HG03025 (cell line): ENCODE results near the gene HDAC9.

Experiments used
- ATAC-seq: cut with Tn5 transposase; IDR thresholded peaks from one replicate; pipeline ENCODE4 v1.9.1; 2021; ENCODE audit warnings: mild to moderate bottlenecking, moderate library complexity; ENCODE audit not compliant: unreplicated experiment, low FRiP score

HDAC9 gene

GRCh38 chr7:18821554-18821953 is 326.0 kb downstream of the HDAC9 start:
- ATAC-seq, result no peak

- no peak for ATAC-seq
Observed at GRCh38 chr7:18824157-18824556, 328.6 kb downstream of the HDAC9 start.

- no peak for ATAC-seq
Observed at GRCh38 chr7:18828260-18828993, 332.9 kb downstream of the HDAC9 start.

- no peak for ATAC-seq
Observed at GRCh38 chr7:18828994-18829857, 333.7 kb downstream of the HDAC9 start.

GRCh38 chr7:18829858-18830285 is 334.3 kb downstream of the HDAC9 start:
- ATAC-seq, result no peak

GRCh38 chr7:18831419-18831818 is 335.9 kb downstream of the HDAC9 start:
- no peak for ATAC-seq

- ATAC-seq, result no peak
Observed at GRCh38 chr7:18831943-18832342, 336.4 kb downstream of the HDAC9 start.

GRCh38 chr7:18834577-18834976 is 339.0 kb downstream of the HDAC9 start:
- no peak for ATAC-seq

GRCh38 chr7:18835001-18835690 is 339.6 kb downstream of the HDAC9 start:
- ATAC-seq, result no peak

GRCh38 chr7:18843979-18844378 is 348.4 kb downstream of the HDAC9 start:
- ATAC-seq, result no peak

GRCh38 chr7:18844735-18845134 is 349.2 kb downstream of the HDAC9 start:
- ATAC-seq, result no peak

GRCh38 chr7:18845700-18846099 is 350.2 kb downstream of the HDAC9 start:
- no peak for ATAC-seq

- no peak for ATAC-seq
Observed at GRCh38 chr7:18846765-18847215, 351.2 kb downstream of the HDAC9 start.

- no peak for ATAC-seq
Observed at GRCh38 chr7:18849130-18849529, 353.6 kb downstream of the HDAC9 start.

GRCh38 chr7:18855796-18856195 is 360.2 kb downstream of the HDAC9 start:
- no peak for ATAC-seq

GRCh38 chr7:18858232-18858631 is 362.7 kb downstream of the HDAC9 start:
- ATAC-seq, result no peak

GRCh38 chr7:18859318-18859717 is 363.8 kb downstream of the HDAC9 start:
- no peak for ATAC-seq

GRCh38 chr7:18860221-18860620 is 364.7 kb downstream of the HDAC9 start:
- ATAC-seq, result no peak

- no peak for ATAC-seq
Observed at GRCh38 chr7:18861514-18862118, 366.1 kb downstream of the HDAC9 start.

GRCh38 chr7:18864967-18865366 is 369.4 kb downstream of the HDAC9 start:
- no peak for ATAC-seq
